Measurements from ENCODE around the gene SQSTM1.

SQSTM1 gene

GRCh38 chr5:179806250-179807048, 14.3 kb upstream of the SQSTM1 start, which contains the start of gene MGAT4B:
Gene MGAT4B, minus strand, starts transcription at chr5:179806866. Its CDS starts 283 bp downstream, at chr5:179806583.
- H3K27me3 Mint-ChIP-seq (ENCODE audit: low read depth): no peaks in the 10 kb centered on the region
- peak within 1 kb of the TSS in 1 of 3 experiments; percentile 68 for H3K27ac Mint-ChIP-seq
- H3K36me3 Mint-ChIP-seq (ENCODE audit: low read depth): peaks cover 8% of the 10 kb centered on the region
- H3K4me1 Mint-ChIP-seq: peaks cover 13% of the 10 kb centered on the region
- H3K9me3 Mint-ChIP-seq: no peaks in the 10 kb centered on the region
- H3K4me3 Mint-ChIP-seq: peak within 1 kb of the TSS; percentile 83 to 88 (median 87)
- TF ChIP-seq CTCF (IDR thresholded peaks at IDR 0.05; ENCODE audit: unreplicated experiment in 3 of 3): no peak

GRCh38 chr5:179812135-179812825, 8.4 kb upstream of the SQSTM1 start:
- Mint-ChIP-seq H3K27me3 (ENCODE audit: low read depth) (no peaks in the 10 kb centered on the region), H3K4me1 (no peaks in the 10 kb centered on the region), H3K4me3 (no peak overlapping the region), H3K9me3 (no peaks in the 10 kb centered on the region), H3K36me3 (ENCODE audit: low read depth) (peaks cover 26% of the 10 kb centered on the region), H3K27ac (no peak overlapping the region)
- no peak for TF ChIP-seq CTCF (IDR thresholded peaks at IDR 0.05; ENCODE audit: unreplicated experiment in 3 of 3)

DNA sequence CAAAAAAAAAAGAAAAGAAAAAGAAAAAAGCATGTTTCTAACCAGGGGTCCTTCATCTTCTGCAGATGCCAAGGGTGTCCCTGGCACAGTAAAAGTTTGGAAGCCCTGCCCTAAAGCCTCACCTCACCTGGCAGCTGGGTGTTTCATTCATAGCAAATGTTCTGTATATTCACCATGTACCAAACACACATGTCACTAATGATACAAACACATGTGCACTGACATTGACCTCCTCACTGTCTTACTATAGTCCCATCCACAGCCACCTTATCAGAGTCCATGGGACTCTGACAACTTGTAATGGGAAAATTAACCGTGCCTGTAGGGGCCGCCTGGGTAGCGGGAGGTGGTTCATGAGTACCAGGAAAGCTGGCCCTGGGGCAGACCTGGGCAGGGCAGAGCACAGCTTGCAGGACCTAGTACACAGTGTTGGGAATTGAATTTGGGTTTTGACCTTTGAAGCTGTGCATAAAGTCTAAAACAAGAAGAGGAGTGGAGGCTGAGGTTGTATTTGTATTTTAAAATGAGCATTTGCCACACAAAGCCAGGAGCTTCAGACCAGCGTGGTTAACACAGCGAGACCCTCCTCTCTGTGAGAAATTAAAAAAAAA, 7.6 kb upstream of the SQSTM1 start:
- TF ChIP-seq CTCF (IDR thresholded peaks at IDR 0.05; ENCODE audit: unreplicated experiment in 3 of 3): no peak
- H3K9me3 Mint-ChIP-seq: no peaks in the 10 kb centered on the region
- H3K4me1 Mint-ChIP-seq: peaks cover 4% of the 10 kb centered on the region
- no peaks in the 10 kb centered on the region for H3K27me3 Mint-ChIP-seq (ENCODE audit: low read depth)
- H3K27ac Mint-ChIP-seq: no peak overlapping the region
- H3K4me3 Mint-ChIP-seq: peak overlapping the region in 2 of 3 experiments; percentile 21 to 29
- peaks cover 26% of the 10 kb centered on the region for H3K36me3 Mint-ChIP-seq (ENCODE audit: low read depth)

DNA sequence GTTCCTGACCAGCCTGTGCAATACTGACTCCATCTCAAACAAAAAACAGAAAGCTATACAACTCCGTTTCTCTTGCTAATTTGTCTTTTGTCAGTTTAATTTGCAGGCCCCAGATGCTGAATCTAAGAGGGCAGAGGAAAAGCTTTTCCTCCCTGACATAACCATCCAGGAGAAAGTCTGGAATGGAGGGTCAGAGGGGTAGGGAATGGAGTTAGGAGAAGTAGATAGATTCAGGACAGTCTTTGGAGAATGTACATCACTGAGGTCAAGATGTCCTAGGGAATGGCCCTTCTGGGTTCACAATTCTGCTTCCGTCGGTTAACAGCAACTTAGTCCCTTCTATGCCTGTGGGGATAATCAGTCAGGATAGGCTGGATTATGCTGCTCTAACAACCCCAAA, 6.6 kb upstream of the SQSTM1 start:
- H3K27me3 Mint-ChIP-seq (ENCODE audit: low read depth): no peaks in the 10 kb centered on the region

More for the DNA sequence above, 6.6 kb upstream of the SQSTM1 start:
- Mint-ChIP-seq H3K4me1 (peaks cover 8% of the 10 kb centered on the region), H3K9me3 (no peaks in the 10 kb centered on the region), H3K36me3 (ENCODE audit: low read depth) (peaks cover 26% of the 10 kb centered on the region), H3K4me3 (no peak overlapping the region), H3K27ac (no peak overlapping the region)
- no peak for TF ChIP-seq CTCF (IDR thresholded peaks at IDR 0.05; ENCODE audit: unreplicated experiment in 3 of 3)
